Middle frontal gyrus (tissue), 1 donor: ENCODE measurements around the gene INAFM1.

Experiments
- DNase-seq: peaks from one replicate; pipeline ENCODE4 v3.0.0-alpha.2; 2015; ENCODE audit warnings: low spot score; ENCODE audit errors: extremely low spot score

INAFM1 gene

GRCh38 chr19:47309608-47310007, 34.9 kb downstream of the INAFM1 start, which contains the start of gene C5AR1:
C5AR1 (plus strand) TSS chr19:47309861; CDS start chr19:47309896, 35 bp downstream.
- no peak for DNase-seq

- DNase-seq: no peak
Observed at GRCh38 chr19:47310323-47310722, 35.6 kb downstream of the INAFM1 start.

GRCh38 chr19:47310819-47311218, 36.1 kb downstream of the INAFM1 start:
- DNase-seq: no peak

- no peak for DNase-seq
Observed at GRCh38 chr19:47312366-47313006, 37.8 kb downstream of the INAFM1 start.

GRCh38 chr19:47313754-47314295, 39.1 kb downstream of the INAFM1 start:
- no peak for DNase-seq

GRCh38 chr19:47315125-47315821, 40.6 kb downstream of the INAFM1 start:
- no peak for DNase-seq

GRCh38 chr19:47316513-47316912, 41.8 kb downstream of the INAFM1 start:
- DNase-seq: no peak

- no peak for DNase-seq
Observed at GRCh38 chr19:47319923-47320871, 45.5 kb downstream of the INAFM1 start.

- DNase-seq: no peak
Observed at GRCh38 chr19:47321630-47322029, 46.9 kb downstream of the INAFM1 start.

- DNase-seq: no peak
Observed at GRCh38 chr19:47322058-47322457, 47.4 kb downstream of the INAFM1 start.

- no peak for DNase-seq
Observed at GRCh38 chr19:47323409-47323808, 48.7 kb downstream of the INAFM1 start.

GRCh38 chr19:47323872-47324271, 49.2 kb downstream of the INAFM1 start:
- DNase-seq: no peak

- DNase-seq: no peak
Observed at GRCh38 chr19:47324502-47324901, 49.8 kb downstream of the INAFM1 start.
